ENCODE results near the gene LYSMD4. TPM values are rescaled to one million over a fixed set of nuclear protein-coding genes. Genes with fewer than 3 reads are reported as not detected.
"Not testable (repeated sequence)": the region's sequence is repeated elsewhere in the genome, so short reads cannot be mapped to it uniquely, and the experiment has no call there.

The LYSMD4 gene
- total RNA-seq, 1 donor from 2014 or later, result not detected

GRCh38 chr15:99734575-99734974, 1.3 kb upstream of the LYSMD4 start:
- intact Hi-C loops (cut with DNase I), result loop anchor here (10.0 kb wide), 1 partner anchor 630 kb away; the partner anchor contains the start of gene SYNM
- Histone ChIP-seq H3K4me3 (no peak overlapping the region), H3K27me3 (no peaks in the 10 kb centered on the region), H3K36me3 (no peaks in the 10 kb centered on the region), H3K4me1 (peaks cover 0 to 16% of the 10 kb centered on the region in 2 donors), H3K9me3 (no peaks in the 10 kb centered on the region), H3K27ac (no peak overlapping the region)
- peak in 1 of 2 donors; percentile 43 for DNase-seq (ENCODE audit: low spot score in 2 of 2)
- no peak for TF ChIP-seq CTCF (IDR thresholded peaks at IDR 0.05)

GRCh38 chr15:99734040-99734291, 729 bp upstream of the LYSMD4 start:
- H3K27ac ChIP-seq, result peak overlapping the region; percentile 75 to 83
- H3K27me3 ChIP-seq, H3K36me3 ChIP-seq, H3K9me3 ChIP-seq: not testable (repeated sequence)
- intact Hi-C loops (cut with DNase I), result loop anchor here (10.0 kb wide), 1 partner anchor 629 kb away; the partner anchor contains the start of gene SYNM
- H3K4me1 ChIP-seq, result peaks cover 0 to 17% of the 10 kb centered on the region in 2 donors
- DNase-seq (ENCODE audit: low spot score in 2 of 2), result peak in 1 of 2 donors; percentile 61
- peak overlapping the region; percentile 79 to 81 for H3K4me3 ChIP-seq

GRCh38 chr15:99732751-99733267, 428 bp downstream of the LYSMD4 start:
- Histone ChIP-seq H3K36me3 (peaks cover 5 to 16% of the 10 kb centered on the region in 2 donors), H3K4me1 (peaks cover 0 to 21% of the 10 kb centered on the region in 2 donors), H3K27ac (peak overlapping the region; percentile 83 to 84), H3K27me3 (no peaks in the 10 kb centered on the region), H3K9me3 (no peaks in the 10 kb centered on the region), H3K4me3 (peak overlapping the region; percentile 79 to 81)
- intact Hi-C loops (cut with DNase I), result loop anchor here (1.0 to 10.0 kb wide), 3 partner anchors 24 to 628 kb away; partner anchors contain the start of genes LRRC28 and SYNM
- DNase-seq (ENCODE audit: low spot score in 2 of 2), result peak in 1 of 2 donors; percentile 78
- TF ChIP-seq CTCF (IDR thresholded peaks at IDR 0.05), result no peak

GRCh38 chr15:99732124-99732750, 1.0 kb downstream of the LYSMD4 start:
- Histone ChIP-seq H3K9me3 (no peaks in the 10 kb centered on the region), H3K27me3 (no peaks in the 10 kb centered on the region), H3K4me3 (peak overlapping the region; percentile 79 to 81), H3K27ac (peak overlapping the region; percentile 83 to 84), H3K4me1 (peaks cover 0 to 21% of the 10 kb centered on the region in 2 donors), H3K36me3 (peaks cover 5 to 17% of the 10 kb centered on the region in 2 donors)
- no peak for TF ChIP-seq CTCF (IDR thresholded peaks at IDR 0.05)
- no peak for DNase-seq (ENCODE audit: low spot score in 2 of 2)
- intact Hi-C loops (cut with DNase I), result loop anchor here (2.0 to 10.0 kb wide), 2 partner anchors 23 to 627 kb away; partner anchors contain the start of gene SYNM

GRCh38 chr15:99731336-99732123, 1.7 kb downstream of the LYSMD4 start:
- no peak for TF ChIP-seq CTCF (IDR thresholded peaks at IDR 0.05)
- intact Hi-C loops (cut with DNase I), result loop anchor here (2.0 to 10.0 kb wide), 2 partner anchors 23 to 627 kb away; partner anchors contain the start of gene SYNM
- Histone ChIP-seq H3K4me3 (peak overlapping the region; percentile 79 to 81), H3K27ac (peak overlapping the region in 1 of 2 donors; percentile 83), H3K4me1 (peaks cover 0 to 21% of the 10 kb centered on the region in 2 donors), H3K9me3 (no peaks in the 10 kb centered on the region), H3K36me3 (peaks cover 5 to 17% of the 10 kb centered on the region in 2 donors), H3K27me3 (no peaks in the 10 kb centered on the region)
- no peak for DNase-seq (ENCODE audit: low spot score in 2 of 2)
